GM12864 (cell line): ENCODE measurements around the gene OR2AK2.

Experiments used
- DNase-seq: peaks from one replicate; pipeline ENCODE4 v3.0.0-alpha.2; 2011; ENCODE audit warnings: low read depth
- H3K4me3 ChIP-seq: 2 replicates; pipeline ENCODE4 v1.5.1; 2011; ENCODE audit warnings: mild to moderate bottlenecking, low read depth, low read length, control low read depth
- CTCF ChIP-seq: IDR thresholded peaks from 2 replicates; pipeline ENCODE4 v1.5.1; 2011; ENCODE audit warnings: low read depth, mild to moderate bottlenecking, moderate library complexity, low read length, control low read depth, inconsistent platforms; ENCODE audit errors: missing control alignments

The OR2AK2 gene

GRCh38 chr1:247964933-247965332, at the start of gene OR2AK2:
Gene OR2AK2, plus strand, starts transcription at chr1:247965233. Its CDS starts 144 bp downstream, at chr1:247965377.
- DNase-seq, result no peak
- no peak for TF ChIP-seq CTCF
- H3K4me3 ChIP-seq, result no peak within 1 kb of the TSS

- H3K4me3 ChIP-seq, result no peak within 1 kb of the TSS
Measured at GRCh38 chr1:247919952-247920351, 45.1 kb upstream of the OR2AK2 start, which contains the start of gene OR2T8. Gene OR2T8, plus strand, starts transcription at chr1:247920252. Its CDS starts 766 bp downstream, at chr1:247921018.

GRCh38 chr1:247923941-247924340, 41.1 kb upstream of the OR2AK2 start:
- no peak overlapping the region for H3K4me3 ChIP-seq
- no peak for TF ChIP-seq CTCF
- DNase-seq, result no peak

More at GRCh38 chr1:247919952-247920351, 45.1 kb upstream of the OR2AK2 start, which contains the start of gene OR2T8:
- no peak for TF ChIP-seq CTCF
- no peak for DNase-seq

GRCh38 chr1:247924868-247925267, 40.2 kb upstream of the OR2AK2 start, which contains the start of gene OR2AJ1:
Gene OR2AJ1, plus strand, starts transcription at chr1:247924889. Its CDS starts 8,880 bp downstream, at chr1:247933769.
- DNase-seq, result no peak
- H3K4me3 ChIP-seq, result no peak within 1 kb of the TSS
- TF ChIP-seq CTCF, result no peak

GRCh38 chr1:247933989-247934388, 31.0 kb upstream of the OR2AK2 start:
- DNase-seq, result no peak
- TF ChIP-seq CTCF, result no peak
- H3K4me3 ChIP-seq, result no peak overlapping the region

GRCh38 chr1:247935781-247936180, 29.3 kb upstream of the OR2AK2 start:
- no peak for TF ChIP-seq CTCF
- H3K4me3 ChIP-seq, result no peak overlapping the region

GRCh38 chr1:247936415-247936814, 28.6 kb upstream of the OR2AK2 start:
- no peak overlapping the region for H3K4me3 ChIP-seq
- no peak for TF ChIP-seq CTCF

More at GRCh38 chr1:247935781-247936180, 29.3 kb upstream of the OR2AK2 start:
- DNase-seq, result no peak

More at GRCh38 chr1:247936415-247936814, 28.6 kb upstream of the OR2AK2 start:
- DNase-seq, result no peak
